ENCODE results near the gene THBS1.

DNA sequence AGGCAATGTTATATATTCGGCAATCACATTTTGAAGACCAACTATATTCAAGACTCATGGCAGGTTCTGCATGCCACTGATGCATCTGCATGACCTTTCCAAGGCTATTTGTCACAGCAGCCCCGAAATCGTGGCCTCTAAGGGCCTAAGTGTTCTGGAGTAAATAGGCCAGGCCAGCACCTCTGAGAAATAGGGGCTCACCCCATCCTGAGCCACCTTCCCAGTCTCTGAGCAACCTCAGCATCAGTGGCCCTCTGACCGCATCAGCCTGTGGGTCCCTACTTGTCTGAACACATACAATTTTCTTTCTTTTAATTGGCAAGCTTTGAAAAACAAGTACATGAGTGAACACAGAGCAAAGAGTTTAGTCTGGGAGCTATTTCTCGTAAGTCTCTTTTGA is 45.9 kb upstream of the THBS1 start:
- TF ChIP-seq, protein P1, sequence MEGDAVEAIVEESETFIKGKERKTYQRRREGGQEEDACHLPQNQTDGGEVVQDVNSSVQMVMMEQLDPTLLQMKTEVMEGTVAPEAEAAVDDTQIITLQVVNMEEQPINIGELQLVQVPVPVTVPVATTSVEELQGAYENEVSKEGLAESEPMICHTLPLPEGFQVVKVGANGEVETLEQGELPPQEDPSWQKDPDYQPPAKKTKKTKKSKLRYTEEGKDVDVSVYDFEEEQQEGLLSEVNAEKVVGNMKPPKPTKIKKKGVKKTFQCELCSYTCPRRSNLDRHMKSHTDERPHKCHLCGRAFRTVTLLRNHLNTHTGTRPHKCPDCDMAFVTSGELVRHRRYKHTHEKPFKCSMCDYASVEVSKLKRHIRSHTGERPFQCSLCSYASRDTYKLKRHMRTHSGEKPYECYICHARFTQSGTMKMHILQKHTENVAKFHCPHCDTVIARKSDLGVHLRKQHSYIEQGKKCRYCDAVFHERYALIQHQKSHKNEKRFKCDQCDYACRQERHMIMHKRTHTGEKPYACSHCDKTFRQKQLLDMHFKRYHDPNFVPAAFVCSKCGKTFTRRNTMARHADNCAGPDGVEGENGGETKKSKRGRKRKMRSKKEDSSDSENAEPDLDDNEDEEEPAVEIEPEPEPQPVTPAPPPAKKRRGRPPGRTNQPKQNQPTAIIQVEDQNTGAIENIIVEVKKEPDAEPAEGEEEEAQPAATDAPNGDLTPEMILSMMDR (IDR thresholded peaks at IDR 0.05), result no peak
- TF ChIP-seq EZH2 (IDR thresholded peaks at IDR 0.05; ENCODE audit: borderline replicate concordance, insufficient read depth, low read depth, low read length, poor library complexity, severe bottlenecking), result no peak
